ENCODE results near the gene PTPN6. TPM values are rescaled to one million over a fixed set of nuclear protein-coding genes. Genes with fewer than 3 reads are reported as not detected.
A peak's percentile ranks its signal among the peaks of the same experiment; 100 is the strongest.

PTPN6 gene
- total and polyA plus RNA-seq, 10 of the 15 experiments (the other 5 are each of a cell fraction or from before 2014, with no cell fraction given) = 229 to 457 (median 370) TPM

GRCh38 chr12:6928022-6928702, 23.0 kb upstream of the PTPN6 start:
- intact Hi-C loops (cut with micrococcal nuclease; ENCODE audit: unreplicated experiment) = no loop called here
- Histone ChIP-seq H3K27ac (ENCODE audit: control insufficient read depth, insufficient read depth) (peak overlapping the region; percentile 75), H3K9ac (ENCODE audit: control insufficient read depth, insufficient read depth, low read length) (peak overlapping the region; percentile 79), H2AFZ (ENCODE audit: control insufficient read depth, low read depth, low read length) (no peak overlapping the region), H3K4me2 (ENCODE audit: control insufficient read depth, insufficient read depth) (peak overlapping the region; percentile 95), H4K20me1 (ENCODE audit: control insufficient read depth, insufficient read depth) (no peaks in the 10 kb centered on the region), H3K36me3 (ENCODE audit: control insufficient read depth in 2 of 2, insufficient read depth in 2 of 2, low read length in 1 of 2) (peaks cover 0 to 3% of the 10 kb centered on the region in 2 experiments; a peak in 1 of 4 replicates), H3K4me3 (peak overlapping the region; percentile 95), H3K27me3 (replicated peaks in 1 of 2; ENCODE audit: control insufficient read depth in 2 of 2, insufficient read depth in 2 of 2, low read length in 1 of 2) (no peaks in the 10 kb centered on the region), H3K79me2 (ENCODE audit: control insufficient read depth, insufficient read depth, low read length) (peaks cover 41% of the 10 kb centered on the region), H3K4me1 (ENCODE audit: control insufficient read depth, insufficient read depth, low read length) (peaks cover 31% of the 10 kb centered on the region), H3K9me3 (replicated peaks; ENCODE audit: control insufficient read depth, insufficient read depth, low read length) (no peaks in the 10 kb centered on the region)
- no TSS peak for BruUV-seq (replicated peaks)
- TF ChIP-seq POLR2A (IDR thresholded peaks at IDR 0.05; ENCODE audit: low read depth, low read length) = peak; percentile 51
- no peak for TF ChIP-seq YBX1 (IDR thresholded peaks at IDR 0.05)
- in situ Hi-C loops (cut with MboI) = no loop called here
- no peak for DNase-seq (ENCODE audit: low read depth, low spot score)
- no peak for FAIRE-seq
- ChIA-PET RAD21 (ENCODE audit: unreplicated experiment) (interaction anchor here (1.2 to 1.5 kb wide), 4 partner anchors 16 to 90 kb away, joined by 3 to 5 read pairs (median 5); partner anchors contain the start of genes C12orf57, CDCA3, LPCAT3 and RNU7-1), SMC1A (ENCODE audit: uncharacterized antibody, unreplicated experiment) (interaction anchor here (1.3 to 1.8 kb wide), 2 partner anchors 10 to 15 kb away, joined by 4 to 5 read pairs; partner anchors contain the start of genes C12orf57 and RNU7-1), CTCF (interaction anchor here (1.0 to 2.2 kb wide), 6 partner anchors 10 to 184 kb away, joined by 3 to 9 read pairs (median 4); partner anchors contain the start of genes C12orf57, C1RL and RNU7-1), POLR2A (interaction anchor here (0.6 to 4.8 kb wide), 5 partner anchors 9 to 90 kb away, joined by 3 to 28 read pairs (median 4); partner anchors contain the start of gene LPCAT3)
- ATAC-seq = 0 out of 3 replicates have a peak, but pooled peaks have one; percentile 2
- 0% methylated on average over 3 of the region's 79 CpGs for WGBS (ENCODE audit: insufficient coverage, insufficient replicate concordance, low lambda C conversion rate, missing lambda C conversion rate)

- DNase-seq (ENCODE audit: low read depth, low spot score) = no peak
- no peak for FAIRE-seq
- intact Hi-C loops (cut with micrococcal nuclease; ENCODE audit: unreplicated experiment) (no loop called here), in situ Hi-C loops (cut with MboI) (no loop called here)
- Histone ChIP-seq H3K4me1 (ENCODE audit: control insufficient read depth, insufficient read depth, low read length) (peaks cover 24% of the 10 kb centered on the region), H3K9me3 (replicated peaks; ENCODE audit: control insufficient read depth, insufficient read depth, low read length) (no peaks in the 10 kb centered on the region), H3K4me2 (ENCODE audit: control insufficient read depth, insufficient read depth) (peak overlapping the region; percentile 95), H4K20me1 (ENCODE audit: control insufficient read depth, insufficient read depth) (no peaks in the 10 kb centered on the region), H3K79me2 (ENCODE audit: control insufficient read depth, insufficient read depth, low read length) (peaks cover 41% of the 10 kb centered on the region), H3K27ac (ENCODE audit: control insufficient read depth, insufficient read depth) (peak overlapping the region; percentile 75), H3K9ac (ENCODE audit: control insufficient read depth, insufficient read depth, low read length) (peak overlapping the region; percentile 79), H3K27me3 (replicated peaks in 1 of 2; ENCODE audit: control insufficient read depth in 2 of 2, insufficient read depth in 2 of 2, low read length in 1 of 2) (no peaks in the 10 kb centered on the region), H3K4me3 (peak overlapping the region; percentile 95), H3K36me3 (ENCODE audit: control insufficient read depth in 2 of 2, insufficient read depth in 2 of 2, low read length in 1 of 2) (no peaks in the 10 kb centered on the region; a peak in 1 of 4 replicates), H2AFZ (ENCODE audit: control insufficient read depth, low read depth, low read length) (no peak overlapping the region)
- TF ChIP-seq HDGF (IDR thresholded peaks at IDR 0.05) (0 out of 2 replicates have a peak, but pooled peaks have one; percentile 36), RELB (IDR thresholded peaks at IDR 0.05; ENCODE audit: low read depth) (peak; percentile 15; the same call in 1 of the 2 replicates), MLLT1 (IDR thresholded peaks at IDR 0.05) (0 out of 2 replicates have a peak, but pooled peaks have one; percentile 35), IKZF2 (IDR thresholded peaks at IDR 0.05) (peak; percentile 58 to 62; a peak in 3 of 4 replicates), STAT3 (IDR thresholded peaks at IDR 0.05; ENCODE audit: low read depth, low read length) (no peak), SREBF2 (IDR thresholded peaks at IDR 0.05; ENCODE audit: low read length) (no peak), IKZF1 (conservative IDR thresholded peaks at IDR 0.05) (peak; percentile 55), EED (IDR thresholded peaks at IDR 0.05; ENCODE audit: low read depth) (peak; percentile 57), POLR2A (IDR thresholded peaks at IDR 0.05; ENCODE audit: low read depth, low read length) (peak; percentile 3; the same call in 1 of the 2 replicates)
- TSS peak; percentile 42 for BruUV-seq (replicated peaks)
- RAD21 ChIA-PET (ENCODE audit: unreplicated experiment) = interaction anchor here (0.7 to 1.5 kb wide), 7 partner anchors 15 to 239 kb away, joined by 3 to 5 read pairs (median 3); partner anchors contain the start of genes C12orf57, CDCA3, LPCAT3 and RNU7-1
- 41% methylated on average over 19 of the region's 19 CpGs for WGBS (ENCODE audit: insufficient coverage, insufficient replicate concordance, low lambda C conversion rate, missing lambda C conversion rate)
- CTCF ChIA-PET = interaction anchor here (1.0 to 2.2 kb wide), 8 partner anchors 9 to 183 kb away, joined by 3 to 9 read pairs (median 4); partner anchors contain the start of genes C12orf57, C1RL and RNU7-1
- POLR2A ChIA-PET = interaction anchor here (0.6 to 1.8 kb wide), 5 partner anchors 9 to 89 kb away, joined by 3 to 8 read pairs (median 4); partner anchors contain the start of gene LPCAT3
- ATAC-seq = peak; percentile 7; the same call in 1 of the 3 replicates
- SMC1A ChIA-PET (ENCODE audit: uncharacterized antibody, unreplicated experiment) = interaction anchor here (1.3 to 1.8 kb wide), 2 partner anchors 9 to 15 kb away, joined by 4 to 5 read pairs; partner anchors contain the start of genes C12orf57 and RNU7-1
These were observed 22.3 kb upstream of the PTPN6 start for GRCh38 chr12:6928703-6929407.

All from GM12878 (cell line).